Amygdala (tissue), 56 donors: ENCODE data around the gene AGA.

Experiments used
- DNase-seq, 56 donors: peaks; one replicate each; lab custom pipeline; 2025; lab: John Stamatoyannopoulos, UW

The AGA gene

GRCh38 chr4:177447417-177448004 lies 5.3 kb upstream of the AGA start:
- no peak for DNase-seq

GRCh38 chr4:177446586-177446985 lies 4.3 kb upstream of the AGA start:
- DNase-seq: no peak

- no peak for DNase-seq
These were observed 2.9 kb upstream of the AGA start for GRCh38 chr4:177444911-177445736.

GRCh38 chr4:177441061-177441802 lies 1.0 kb downstream of the AGA start:
- peak in 5 of 56 donors; percentile 37 to 41 (median 40) for DNase-seq

GRCh38 chr4:177436456-177436855 lies 5.8 kb downstream of the AGA start:
- no peak for DNase-seq

GRCh38 chr4:177434667-177435066 lies 7.6 kb downstream of the AGA start:
- no peak for DNase-seq

- no peak for DNase-seq
These were observed 15.0 kb downstream of the AGA start for GRCh38 chr4:177427192-177427591.

GRCh38 chr4:177419434-177419833 lies 22.8 kb downstream of the AGA start:
- DNase-seq: no peak

- DNase-seq: no peak
These were observed 28.6 kb downstream of the AGA start for GRCh38 chr4:177413656-177414055.

- no peak for DNase-seq
These were observed 29.2 kb downstream of the AGA start for GRCh38 chr4:177413076-177413475.

GRCh38 chr4:177411996-177412395 lies 30.2 kb downstream of the AGA start:
- no peak for DNase-seq

GRCh38 chr4:177410566-177410965 lies 31.7 kb downstream of the AGA start:
- no peak for DNase-seq

- DNase-seq: no peak
These were observed 34.2 kb downstream of the AGA start for GRCh38 chr4:177408023-177408422.

- no peak for DNase-seq
These were observed 36.7 kb downstream of the AGA start for GRCh38 chr4:177405508-177405907.

GRCh38 chr4:177404986-177405385 lies 37.3 kb downstream of the AGA start:
- DNase-seq: no peak

- DNase-seq: no peak
These were observed 37.9 kb downstream of the AGA start for GRCh38 chr4:177404342-177404741.

GRCh38 chr4:177403746-177404145 lies 38.5 kb downstream of the AGA start:
- no peak for DNase-seq

- DNase-seq: no peak
These were observed 40.5 kb downstream of the AGA start for GRCh38 chr4:177401658-177402273.

- no peak for DNase-seq
These were observed 42.2 kb downstream of the AGA start for GRCh38 chr4:177400030-177400429.

- DNase-seq: no peak
These were observed 45.9 kb downstream of the AGA start for GRCh38 chr4:177396352-177396751.

- no peak for DNase-seq
These were observed 49.0 kb downstream of the AGA start for GRCh38 chr4:177393236-177393635.
